HepG2 (cell line): ENCODE measurements around the gene ZCCHC24.

Source experiments
- CCAR2 ChIP-seq: fragments of 200-400 bp; formaldehyde crosslinking; optimal IDR thresholded peaks from 2 replicates; pipeline ENCODE3; 2018; ENCODE audit warnings: low read depth, mild to moderate bottlenecking, low read length, moderate library complexity
- CHCHD3 ChIP-seq: sonication (generic); formaldehyde crosslinking; IDR thresholded peaks from 2 replicates; pipeline ENCODE4 v1.8.0; 2022; ENCODE audit warnings: mild to moderate bottlenecking, missing genetic modification reagents, moderate library complexity
- EZH2 ChIP-seq: conservative IDR thresholded peaks from 2 replicates; pipeline ENCODE4 v1.6.1; 2012; ENCODE audit warnings: mild to moderate bottlenecking, low read depth, low read length, moderate library complexity
- HNRNPK ChIP-seq: fragments of 200-400 bp; formaldehyde crosslinking; IDR thresholded peaks from 2 replicates; pipeline ENCODE4 v1.6.1; 2018; ENCODE audit warnings: low read length, low read depth, moderate library complexity, mild to moderate bottlenecking; ENCODE audit not compliant: poor library complexity, severe bottlenecking
- U2AF2 ChIP-seq: fragments of 200-400 bp; formaldehyde crosslinking; IDR thresholded peaks from 2 replicates; pipeline ENCODE4 v1.6.1; 2017; ENCODE audit warnings: low read depth, mild to moderate bottlenecking, low read length
- ZNF121 ChIP-seq: sonication (generic); formaldehyde crosslinking; IDR thresholded peaks from 2 replicates; pipeline ENCODE4 v1.5.0; 2020; ENCODE audit warnings: mild to moderate bottlenecking, missing genetic modification reagents
- ZNF546 ChIP-seq: sonication (generic); formaldehyde crosslinking; conservative IDR thresholded peaks from 2 replicates; pipeline ENCODE4 v1.8.1; 2023; ENCODE audit warnings: mild to moderate bottlenecking, missing genetic modification reagents
- ZNF83 ChIP-seq: sonication (generic); formaldehyde crosslinking; IDR thresholded peaks from 2 replicates; pipeline ENCODE4 v1.4.0; 2020; ENCODE audit warnings: missing genetic modification reagents, mild to moderate bottlenecking, borderline replicate concordance
- TF ChIP-seq, protein P1 (sequence below): sonication (generic); formaldehyde crosslinking; conservative IDR thresholded peaks from 2 replicates; pipeline ENCODE4 v1.5.0; 2020; ENCODE audit warnings: missing genetic modification reagents
- TF ChIP-seq, protein P2 (sequence below), 2 experiments: IDR thresholded peaks; 2 replicates each; pipeline ENCODE4 v1.6.1; 2011 to 2012; ENCODE audit warnings: low read length in 2 of 2, borderline replicate concordance in 1 of 2, low read depth in 1 of 2, mild to moderate bottlenecking in 1 of 2, moderate library complexity in 1 of 2
- TF ChIP-seq, protein P3 (sequence below): sonication (generic); formaldehyde crosslinking; IDR thresholded peaks from 2 replicates; pipeline ENCODE4 v1.4.0; 2020; ENCODE audit warnings: missing genetic modification reagents
- TF ChIP-seq, protein P4 (sequence below): sonication (generic); formaldehyde crosslinking; IDR thresholded peaks from 2 replicates; pipeline ENCODE4 v1.8.1; 2022; ENCODE audit warnings: mild to moderate bottlenecking, missing genetic modification reagents
- TF ChIP-seq, protein P5 (sequence below): sonication (generic); formaldehyde crosslinking; IDR thresholded peaks from 2 replicates; pipeline ENCODE4 v1.9.0; 2021; ENCODE audit warnings: missing genetic modification reagents, borderline replicate concordance
- TF ChIP-seq, protein P6 (sequence below): sonication (generic); formaldehyde crosslinking; IDR thresholded peaks from 2 replicates; pipeline ENCODE4 v1.4.0; 2020; ENCODE audit warnings: missing genetic modification reagents

DNA sequence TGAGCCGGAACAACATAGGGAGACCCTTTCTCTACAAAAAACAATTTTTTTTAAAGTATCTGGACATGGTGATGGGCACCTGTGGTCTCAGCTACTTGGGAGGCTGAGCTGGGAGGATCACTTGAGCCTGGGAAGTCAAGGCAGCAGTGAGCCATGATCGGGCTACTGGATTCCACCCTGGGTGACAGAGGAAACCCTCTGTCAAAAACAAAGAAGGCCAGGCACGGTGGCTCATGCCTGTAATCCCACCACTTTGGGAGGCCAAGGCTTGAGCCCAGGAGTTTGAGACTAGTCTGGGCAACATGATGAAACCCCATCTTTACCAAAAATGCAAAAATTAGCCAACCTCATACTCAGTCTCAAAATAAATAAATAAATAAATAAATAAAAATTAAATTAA, 19.9 kb upstream of the ZCCHC24 start:
- no peak for TF ChIP-seq ZNF121 (CRISPR knock-in tag)
- TF ChIP-seq, protein P1, sequence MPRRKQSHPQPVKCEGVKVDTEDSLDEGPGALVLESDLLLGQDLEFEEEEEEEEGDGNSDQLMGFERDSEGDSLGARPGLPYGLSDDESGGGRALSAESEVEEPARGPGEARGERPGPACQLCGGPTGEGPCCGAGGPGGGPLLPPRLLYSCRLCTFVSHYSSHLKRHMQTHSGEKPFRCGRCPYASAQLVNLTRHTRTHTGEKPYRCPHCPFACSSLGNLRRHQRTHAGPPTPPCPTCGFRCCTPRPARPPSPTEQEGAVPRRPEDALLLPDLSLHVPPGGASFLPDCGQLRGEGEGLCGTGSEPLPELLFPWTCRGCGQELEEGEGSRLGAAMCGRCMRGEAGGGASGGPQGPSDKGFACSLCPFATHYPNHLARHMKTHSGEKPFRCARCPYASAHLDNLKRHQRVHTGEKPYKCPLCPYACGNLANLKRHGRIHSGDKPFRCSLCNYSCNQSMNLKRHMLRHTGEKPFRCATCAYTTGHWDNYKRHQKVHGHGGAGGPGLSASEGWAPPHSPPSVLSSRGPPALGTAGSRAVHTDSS, result no peak
- no peak for TF ChIP-seq EZH2
- TF ChIP-seq CCAR2, result no peak
- TF ChIP-seq, protein P2, sequence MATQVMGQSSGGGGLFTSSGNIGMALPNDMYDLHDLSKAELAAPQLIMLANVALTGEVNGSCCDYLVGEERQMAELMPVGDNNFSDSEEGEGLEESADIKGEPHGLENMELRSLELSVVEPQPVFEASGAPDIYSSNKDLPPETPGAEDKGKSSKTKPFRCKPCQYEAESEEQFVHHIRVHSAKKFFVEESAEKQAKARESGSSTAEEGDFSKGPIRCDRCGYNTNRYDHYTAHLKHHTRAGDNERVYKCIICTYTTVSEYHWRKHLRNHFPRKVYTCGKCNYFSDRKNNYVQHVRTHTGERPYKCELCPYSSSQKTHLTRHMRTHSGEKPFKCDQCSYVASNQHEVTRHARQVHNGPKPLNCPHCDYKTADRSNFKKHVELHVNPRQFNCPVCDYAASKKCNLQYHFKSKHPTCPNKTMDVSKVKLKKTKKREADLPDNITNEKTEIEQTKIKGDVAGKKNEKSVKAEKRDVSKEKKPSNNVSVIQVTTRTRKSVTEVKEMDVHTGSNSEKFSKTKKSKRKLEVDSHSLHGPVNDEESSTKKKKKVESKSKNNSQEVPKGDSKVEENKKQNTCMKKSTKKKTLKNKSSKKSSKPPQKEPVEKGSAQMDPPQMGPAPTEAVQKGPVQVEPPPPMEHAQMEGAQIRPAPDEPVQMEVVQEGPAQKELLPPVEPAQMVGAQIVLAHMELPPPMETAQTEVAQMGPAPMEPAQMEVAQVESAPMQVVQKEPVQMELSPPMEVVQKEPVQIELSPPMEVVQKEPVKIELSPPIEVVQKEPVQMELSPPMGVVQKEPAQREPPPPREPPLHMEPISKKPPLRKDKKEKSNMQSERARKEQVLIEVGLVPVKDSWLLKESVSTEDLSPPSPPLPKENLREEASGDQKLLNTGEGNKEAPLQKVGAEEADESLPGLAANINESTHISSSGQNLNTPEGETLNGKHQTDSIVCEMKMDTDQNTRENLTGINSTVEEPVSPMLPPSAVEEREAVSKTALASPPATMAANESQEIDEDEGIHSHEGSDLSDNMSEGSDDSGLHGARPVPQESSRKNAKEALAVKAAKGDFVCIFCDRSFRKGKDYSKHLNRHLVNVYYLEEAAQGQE (IDR thresholded peaks at IDR 0.05; ENCODE audit: borderline replicate concordance in 1 of 2, low read depth in 1 of 2, low read length in 2 of 2), result no peak
- TF ChIP-seq ZNF83 (CRISPR knock-in tag), result no peak
- TF ChIP-seq, protein P3, sequence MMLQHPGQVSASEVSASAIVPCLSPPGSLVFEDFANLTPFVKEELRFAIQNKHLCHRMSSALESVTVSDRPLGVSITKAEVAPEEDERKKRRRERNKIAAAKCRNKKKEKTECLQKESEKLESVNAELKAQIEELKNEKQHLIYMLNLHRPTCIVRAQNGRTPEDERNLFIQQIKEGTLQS, result no peak
- TF ChIP-seq, protein P4, sequence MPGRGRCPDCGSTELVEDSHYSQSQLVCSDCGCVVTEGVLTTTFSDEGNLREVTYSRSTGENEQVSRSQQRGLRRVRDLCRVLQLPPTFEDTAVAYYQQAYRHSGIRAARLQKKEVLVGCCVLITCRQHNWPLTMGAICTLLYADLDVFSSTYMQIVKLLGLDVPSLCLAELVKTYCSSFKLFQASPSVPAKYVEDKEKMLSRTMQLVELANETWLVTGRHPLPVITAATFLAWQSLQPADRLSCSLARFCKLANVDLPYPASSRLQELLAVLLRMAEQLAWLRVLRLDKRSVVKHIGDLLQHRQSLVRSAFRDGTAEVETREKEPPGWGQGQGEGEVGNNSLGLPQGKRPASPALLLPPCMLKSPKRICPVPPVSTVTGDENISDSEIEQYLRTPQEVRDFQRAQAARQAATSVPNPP (CRISPR knock-in tag), result no peak
- TF ChIP-seq, protein P5, sequence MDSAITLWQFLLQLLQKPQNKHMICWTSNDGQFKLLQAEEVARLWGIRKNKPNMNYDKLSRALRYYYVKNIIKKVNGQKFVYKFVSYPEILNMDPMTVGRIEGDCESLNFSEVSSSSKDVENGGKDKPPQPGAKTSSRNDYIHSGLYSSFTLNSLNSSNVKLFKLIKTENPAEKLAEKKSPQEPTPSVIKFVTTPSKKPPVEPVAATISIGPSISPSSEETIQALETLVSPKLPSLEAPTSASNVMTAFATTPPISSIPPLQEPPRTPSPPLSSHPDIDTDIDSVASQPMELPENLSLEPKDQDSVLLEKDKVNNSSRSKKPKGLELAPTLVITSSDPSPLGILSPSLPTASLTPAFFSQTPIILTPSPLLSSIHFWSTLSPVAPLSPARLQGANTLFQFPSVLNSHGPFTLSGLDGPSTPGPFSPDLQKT, result no peak
- no peak for TF ChIP-seq ZNF546 (CRISPR knock-in tag)
- TF ChIP-seq U2AF2, result no peak
- no peak for TF ChIP-seq CHCHD3 (CRISPR knock-in tag)
- TF ChIP-seq HNRNPK, result no peak
- TF ChIP-seq, protein P6, sequence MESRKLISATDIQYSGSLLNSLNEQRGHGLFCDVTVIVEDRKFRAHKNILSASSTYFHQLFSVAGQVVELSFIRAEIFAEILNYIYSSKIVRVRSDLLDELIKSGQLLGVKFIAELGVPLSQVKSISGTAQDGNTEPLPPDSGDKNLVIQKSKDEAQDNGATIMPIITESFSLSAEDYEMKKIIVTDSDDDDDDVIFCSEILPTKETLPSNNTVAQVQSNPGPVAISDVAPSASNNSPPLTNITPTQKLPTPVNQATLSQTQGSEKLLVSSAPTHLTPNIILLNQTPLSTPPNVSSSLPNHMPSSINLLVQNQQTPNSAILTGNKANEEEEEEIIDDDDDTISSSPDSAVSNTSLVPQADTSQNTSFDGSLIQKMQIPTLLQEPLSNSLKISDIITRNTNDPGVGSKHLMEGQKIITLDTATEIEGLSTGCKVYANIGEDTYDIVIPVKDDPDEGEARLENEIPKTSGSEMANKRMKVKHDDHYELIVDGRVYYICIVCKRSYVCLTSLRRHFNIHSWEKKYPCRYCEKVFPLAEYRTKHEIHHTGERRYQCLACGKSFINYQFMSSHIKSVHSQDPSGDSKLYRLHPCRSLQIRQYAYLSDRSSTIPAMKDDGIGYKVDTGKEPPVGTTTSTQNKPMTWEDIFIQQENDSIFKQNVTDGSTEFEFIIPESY, result no peak
